NCI-H1436 (cell line): ENCODE data around the gene TAF10.

ENCODE experiments used
- DNase-seq: peaks from one replicate; lab custom pipeline; 2025; lab: John Stamatoyannopoulos, UW

The TAF10 gene

GRCh38 chr11:6576471-6577373, 35.3 kb downstream of the TAF10 start:
- no peak for DNase-seq

- no peak for DNase-seq
Observed at GRCh38 chr11:6574816-6575715, 37.0 kb downstream of the TAF10 start.

- DNase-seq: no peak
Observed at GRCh38 chr11:6572215-6572614, 39.8 kb downstream of the TAF10 start.

- DNase-seq: no peak
Observed at GRCh38 chr11:6571434-6572008, 40.5 kb downstream of the TAF10 start.

- no peak for DNase-seq
Observed at GRCh38 chr11:6570691-6571427, 41.2 kb downstream of the TAF10 start.

DNA sequence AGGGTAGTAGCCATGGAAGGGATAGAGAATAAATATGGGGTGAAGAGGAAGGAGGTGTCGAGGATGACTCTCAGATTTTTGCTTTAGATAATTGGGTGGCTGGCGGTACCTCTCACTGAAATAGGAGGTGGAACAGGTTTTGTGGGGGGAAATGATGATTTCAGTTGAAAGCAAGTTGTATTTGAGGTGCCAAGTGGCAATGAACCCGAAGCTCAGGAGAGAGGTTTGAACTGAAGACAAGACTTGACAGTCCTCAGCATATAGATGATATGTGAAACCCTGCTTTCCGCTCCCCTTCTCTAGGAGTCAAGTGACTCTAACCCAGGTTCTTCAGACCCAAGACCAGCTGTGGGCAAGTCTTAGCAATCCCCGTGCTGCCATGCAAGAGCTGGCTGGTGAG, 42.3 kb downstream of the TAF10 start:
- no peak for DNase-seq

DNA sequence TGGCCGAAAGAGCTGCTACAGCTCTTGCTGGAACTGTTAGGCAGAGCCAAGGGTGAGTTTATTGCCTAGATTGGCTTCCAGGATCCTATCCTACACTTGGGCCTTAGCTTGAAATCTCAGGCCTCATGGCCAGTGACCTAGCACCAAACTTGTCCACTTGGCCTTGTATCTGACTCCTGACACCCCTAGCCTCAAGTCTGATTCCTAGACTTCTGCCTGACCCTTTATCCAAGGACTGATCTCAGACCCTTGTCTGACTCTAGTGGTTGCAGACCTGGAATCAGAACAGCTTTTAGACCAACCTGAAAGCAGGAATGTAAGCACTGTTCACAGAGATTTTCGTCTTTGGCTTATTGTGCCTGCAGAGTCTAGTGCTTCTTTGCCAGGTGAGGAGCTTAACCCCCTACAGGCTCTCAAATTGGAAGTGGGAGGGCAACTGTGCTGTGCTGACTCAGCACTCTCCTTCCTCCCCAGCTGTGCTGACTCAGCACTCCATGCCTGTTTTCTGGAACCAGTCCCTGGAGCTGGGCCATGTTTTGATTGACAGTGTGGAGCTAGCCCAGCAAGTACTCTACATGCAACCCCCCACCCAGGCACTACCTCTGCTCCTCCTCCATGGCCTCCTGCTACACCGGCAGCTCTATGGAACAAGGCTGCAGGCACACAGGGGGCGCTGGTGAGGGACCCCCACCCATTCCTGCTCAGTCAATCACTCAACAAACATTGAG, 43.7 kb downstream of the TAF10 start:
- DNase-seq: no peak

DNA sequence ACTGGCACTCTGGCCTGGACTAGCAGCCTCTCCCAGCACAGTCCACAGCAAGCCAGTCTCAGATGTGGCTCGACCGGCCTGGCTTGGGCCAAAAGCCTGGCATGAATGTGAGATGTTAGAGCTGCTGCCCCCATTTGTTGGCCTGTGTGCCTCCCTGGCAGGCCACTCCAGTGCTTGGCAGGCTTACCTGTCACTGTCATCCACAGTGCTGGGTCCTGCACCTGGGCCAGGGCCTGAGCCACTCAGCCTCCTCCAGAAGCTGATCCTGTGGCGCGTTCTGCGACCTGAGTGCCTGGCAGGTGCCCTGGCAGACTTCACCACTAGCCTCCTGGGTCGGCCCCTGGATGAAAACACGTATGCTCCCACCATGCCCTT, 44.7 kb downstream of the TAF10 start:
- no peak for DNase-seq

- DNase-seq: no peak
Observed at GRCh38 chr11:6566704-6567370, 45.2 kb downstream of the TAF10 start.

- DNase-seq: no peak
Observed at GRCh38 chr11:6565988-6566703, 45.9 kb downstream of the TAF10 start.

- no peak for DNase-seq
Observed at GRCh38 chr11:6565325-6565724, 46.7 kb downstream of the TAF10 start.

- DNase-seq: no peak
Observed at GRCh38 chr11:6563667-6564066, 48.3 kb downstream of the TAF10 start.

GRCh38 chr11:6563121-6563619, 48.8 kb downstream of the TAF10 start:
- DNase-seq: no peak

- no peak for DNase-seq
Observed at GRCh38 chr11:6561288-6561687, 50.7 kb downstream of the TAF10 start.
